Smooth muscle cell (in vitro differentiated cells): ENCODE results near the gene ARHGEF16. TPM values are rescaled to one million over a fixed set of nuclear protein-coding genes. Genes with fewer than 3 reads are reported as not detected.

Experiments used
- DNase-seq: peaks from one replicate; lab custom pipeline; 2025; ENCODE audit not compliant: unreplicated experiment; lab: John Stamatoyannopoulos, UW
- H2AFZ ChIP-seq: fragments of 200-600 bp; sonication (generic); 2 replicates; pipeline ENCODE4 v1.6.0; 2016; ENCODE audit warnings: antibody characterized with exemption, low read depth, mild to moderate bottlenecking
- H3F3A ChIP-seq: fragments of 200-600 bp; sonication (generic); 2 replicates; pipeline ENCODE4 v1.6.0; 2017; ENCODE audit warnings: antibody characterized with exemption, low read depth
- H3K27ac ChIP-seq: fragments of 200-600 bp; sonication (generic); 2 replicates; pipeline ENCODE4 v1.5.1; 2016; ENCODE audit warnings: low read depth, mild to moderate bottlenecking
- H3K27me3 ChIP-seq: fragments of 200-600 bp; sonication (generic); 2 replicates; pipeline ENCODE4 v1.6.1; 2016; ENCODE audit warnings: low read depth, mild to moderate bottlenecking
- H3K36me3 ChIP-seq: fragments of 200-600 bp; sonication (generic); 2 replicates; pipeline ENCODE4 v1.5.1; 2016; ENCODE audit warnings: low read depth
- H3K4me1 ChIP-seq: fragments of 200-600 bp; sonication (generic); 2 replicates; pipeline ENCODE4 v1.5.1; 2016; ENCODE audit warnings: low read depth
- H3K4me2 ChIP-seq: fragments of 200-600 bp; sonication (generic); 2 replicates; pipeline ENCODE4 v1.6.0; 2016; ENCODE audit warnings: mild to moderate bottlenecking
- H3K4me3 ChIP-seq: fragments of 200-600 bp; sonication (generic); 2 replicates; pipeline ENCODE4 v1.5.1; 2016; ENCODE audit warnings: mild to moderate bottlenecking
- H3K79me2 ChIP-seq: fragments of 200-600 bp; sonication (generic); 2 replicates; pipeline ENCODE4 v1.6.0; 2016; ENCODE audit warnings: low read depth, mild to moderate bottlenecking
- H3K9ac ChIP-seq: fragments of 200-600 bp; sonication (generic); 2 replicates; pipeline ENCODE4 v1.6.0; 2016; ENCODE audit warnings: low read depth
- H3K9me3 ChIP-seq: fragments of 200-600 bp; sonication (generic); replicated peaks from 2 replicates; pipeline ENCODE4 v1.5.1; 2016; ENCODE audit warnings: low read depth
- H4K20me1 ChIP-seq: fragments of 200-600 bp; sonication (generic); 2 replicates; pipeline ENCODE4 v1.6.0; 2016; ENCODE audit warnings: low read depth
- CTCF ChIP-seq: fragments of 200-600 bp; sonication (generic); IDR thresholded peaks from 2 replicates; pipeline ENCODE4 v1.5.1; 2017; ENCODE audit warnings: borderline replicate concordance, mild to moderate bottlenecking, antibody characterized with exemption; ENCODE audit not compliant: insufficient read depth, poor library complexity, severe bottlenecking
- WGBS: methylation state at CpG from one replicate; pipeline ENCODE4 v1.1.7; 2016; ENCODE audit warnings: low lambda C conversion rate; 5-methylcytosine and 5-hydroxymethylcytosine counted together
- polyA plus RNA-seq: library from polyadenylated mRNA; unstranded; fragments of >200 nt; fragmentation: Nextera tagmentation; extraction: Ambion mirVana; gene quantifications from 2 replicates; pipeline ENCODE4 v1.2.1, GENCODE V29; 2016
- total RNA-seq: library from RNA; depleted of rRNA; stranded (reverse); fragments of >200 nt; gene quantifications from 2 replicates; pipeline ENCODE4 v1.2.3, GENCODE V29; 2014

The ARHGEF16 gene
- total and polyA plus RNA-seq, 2 experiments from 2014 or later = 4.6 to 6.9 TPM

- Histone ChIP-seq H3K36me3 (no peaks in the 10 kb centered on the region), H3K9me3 (no peaks in the 10 kb centered on the region), H3K4me2 (no peak overlapping the region), H3K4me1 (no peaks in the 10 kb centered on the region), H3K79me2 (no peaks in the 10 kb centered on the region), H3K27ac (no peak overlapping the region), H3K27me3 (no peaks in the 10 kb centered on the region), H3K4me3 (no peak overlapping the region), H2AFZ (no peak overlapping the region), H3K9ac (no peak overlapping the region), H3F3A (no peaks in the 10 kb centered on the region), H4K20me1 (no peaks in the 10 kb centered on the region)
- 96% methylated on average over 14 of the region's 14 CpGs for WGBS
- no peak for DNase-seq
- TF ChIP-seq CTCF = no peak
These were observed 30.6 kb downstream of the ARHGEF16 start for GRCh38 chr1:3485016-3485415.

- no peak for DNase-seq
- Histone ChIP-seq H3K27ac (no peak overlapping the region), H3K9ac (no peak overlapping the region), H3K9me3 (no peaks in the 10 kb centered on the region), H3F3A (no peaks in the 10 kb centered on the region), H2AFZ (no peak overlapping the region), H4K20me1 (no peaks in the 10 kb centered on the region), H3K36me3 (no peaks in the 10 kb centered on the region), H3K79me2 (no peaks in the 10 kb centered on the region), H3K4me3 (no peak overlapping the region), H3K4me1 (no peaks in the 10 kb centered on the region), H3K27me3 (no peaks in the 10 kb centered on the region), H3K4me2 (no peak overlapping the region)
- TF ChIP-seq CTCF = no peak
- 94% methylated on average over 4 of the region's 4 CpGs for WGBS
These were observed 34.0 kb downstream of the ARHGEF16 start for GRCh38 chr1:3488432-3488831.

GRCh38 chr1:3490046-3490745, 35.7 kb downstream of the ARHGEF16 start:
- H2AFZ ChIP-seq = no peak overlapping the region
- no peaks in the 10 kb centered on the region for H3K27me3 ChIP-seq
- no peaks in the 10 kb centered on the region for H3K79me2 ChIP-seq
- H4K20me1 ChIP-seq = no peaks in the 10 kb centered on the region
- no peak overlapping the region for H3K4me3 ChIP-seq
- H3K27ac ChIP-seq = no peak overlapping the region
- H3K4me1 ChIP-seq = no peaks in the 10 kb centered on the region
- H3K9me3 ChIP-seq = no peaks in the 10 kb centered on the region
- H3K36me3 ChIP-seq = no peaks in the 10 kb centered on the region
- H3K4me2 ChIP-seq = no peak overlapping the region
- no peaks in the 10 kb centered on the region for H3F3A ChIP-seq
- no peak overlapping the region for H3K9ac ChIP-seq
- no peak for TF ChIP-seq CTCF
- WGBS = 97% methylated on average over 22 of the region's 23 CpGs
- DNase-seq = no peak
